Heart right ventricle (tissue), 16 donors: Measurements from ENCODE around the gene LRP2. TPM values are rescaled to one million over a fixed set of nuclear protein-coding genes. Genes with fewer than 3 reads are reported as not detected.
A peak's percentile ranks its signal among the peaks of the same experiment; 100 is the strongest.

Source experiments
- ATAC-seq, 8 donors: fragments of 200-7000 bp; cut with Tn5 transposase; one replicate each; pipeline ENCODE4 v1.9.1; 2020; ENCODE audit warnings: mild to moderate bottlenecking in 8 of 8, moderate library complexity in 8 of 8, moderate number of reproducible peaks in 1 of 8
- DNase-seq, 2 donors: peaks; one replicate each; pipeline ENCODE4 v3.0.0-alpha.2; 2020
- H3K27ac ChIP-seq, 10 donors: fragments of 200-600 bp; sonication (generic) in 2 of 10; one replicate each; pipeline versions ENCODE4 v1.5.0 to v1.8.0; 2020 to 2022; ENCODE audit warnings: mild to moderate bottlenecking in 3 of 10
- H3K27me3 ChIP-seq, 7 donors: fragments of 200-600 bp; one replicate each; pipeline ENCODE4 v1.8.0; 2021 to 2022; ENCODE audit warnings: mild to moderate bottlenecking in 2 of 7
- H3K36me3 ChIP-seq, 9 donors: fragments of 200-600 bp; sonication (generic) in 1 of 9; one replicate each; pipeline versions ENCODE4 v1.5.0 to v1.8.0; 2020 to 2022; ENCODE audit warnings: mild to moderate bottlenecking in 2 of 9
- H3K4me1 ChIP-seq, 9 donors: fragments of 200-600 bp; sonication (generic) in 1 of 9; one replicate each; pipeline versions ENCODE4 v1.5.0 to v1.8.0; 2020 to 2022; ENCODE audit warnings: mild to moderate bottlenecking in 4 of 9
- H3K4me3 ChIP-seq, 10 donors: fragments of 200-600 bp; sonication (generic) in 2 of 10; one replicate each; pipeline versions ENCODE4 v1.5.0 to v1.8.0; 2020 to 2022; ENCODE audit warnings: mild to moderate bottlenecking in 7 of 10, moderate library complexity in 2 of 10
- H3K9me3 ChIP-seq, 11 donors: fragments of 200-600 bp in 10 of 11; sonication (generic) in 2 of 11; one replicate each; pipeline versions ENCODE4 v1.5.0 to v1.8.0; 2013 to 2022; ENCODE audit warnings: mild to moderate bottlenecking in 2 of 11, control low read depth in 1 of 11, moderate library complexity in 1 of 11
- WGBS, 2 donors: extraction: QIAGEN DNeasy Blood & Tissue Kit; methylation state at CpG; one replicate each; pipeline ENCODE4 v1.1.7; 2013; ENCODE audit warnings: inconsistent platforms in 1 of 2; 5-methylcytosine and 5-hydroxymethylcytosine counted together
- intact Hi-C, 10 donors: fragments of 100-400 bp; cut with DNase I; formaldehyde crosslinking; loops; one replicate each; pipeline versions ENCODE4 v1.11.1 to v1.14.2; 2022
- polyA plus RNA-seq, 2 donors: library from polyadenylated mRNA; stranded (reverse); fragments of 200-250 nt; gene quantifications; one replicate each; pipeline ENCODE4 v1.2.3, GENCODE V29; 2013
- total RNA-seq, 10 donors: library from RNA; stranded (reverse); fragmentation: NEBNext Ultra II Directional in 3 of 10; extraction: Animal tissue kit (Norgen Biotek cat#: 25700) in 3 of 10; gene quantifications; one replicate each; pipeline versions ENCODE4 v1.2.1 to v1.2.4, GENCODE V29; 2021 to 2023
- TF ChIP-seq, protein P1 (sequence below), 9 donors: fragments of 200-600 bp; sonication (generic) in 2 of 9; IDR thresholded peaks; one replicate each; pipeline versions ENCODE4 v1.5.0 to v1.8.0; 2021 to 2022; ENCODE audit warnings: antibody characterized with exemption in 9 of 9, mild to moderate bottlenecking in 5 of 9, moderate library complexity in 1 of 9
- donor health status: Arrhythmogenic right ventricular cardiomyopathy.
- donor health status: ischemic (EF 13 %, LVEDD 7.1; RV severe dilation, severe dysfunction).
- donor health status: healthy with polysubstance abuse.
- donor health status: DM: no; HTN: yes; CAD: no.
- donor health status: DM: no; HTN: no; CAD: no.
- donor health status: ischemic (EF 25% LVEDD 6.9; RV normal size, moderate dysfunction).
- donor health status: ischemic (EF 25% LVEDD 5.7; RV mildly dilated, moderate dysfunction).
- donor health status: healthy.
- donor health status: DM: yes; HTN: yes; CAD: no.
- donor health status: Ischemic cardiomyopathy.
- donor health status: ischemic (EF 35%, LVEDD 5.7; RV mildly dilated, moderate dysfunction).
- donor health status: nonischemic (EF 11% LVEDD 7.7; RV severe dilation, severe dysfunction).
- donor health status: DM: yes; HTN: yes; CAD: no.
- donor health status: PGD.
- donor health status: ischemic (EF 29% LVEDD 5.4; RV normal size, mild dysfunction).
- donor health status: nonischemic (EF 23%, LVEDD 6.1; RV moderate dilation, normal function).

Gene LRP2
- total and polyA plus RNA-seq, 12 donors: 0.06 to 1.3 (median 0.27) TPM; not detected in 8

DNA sequence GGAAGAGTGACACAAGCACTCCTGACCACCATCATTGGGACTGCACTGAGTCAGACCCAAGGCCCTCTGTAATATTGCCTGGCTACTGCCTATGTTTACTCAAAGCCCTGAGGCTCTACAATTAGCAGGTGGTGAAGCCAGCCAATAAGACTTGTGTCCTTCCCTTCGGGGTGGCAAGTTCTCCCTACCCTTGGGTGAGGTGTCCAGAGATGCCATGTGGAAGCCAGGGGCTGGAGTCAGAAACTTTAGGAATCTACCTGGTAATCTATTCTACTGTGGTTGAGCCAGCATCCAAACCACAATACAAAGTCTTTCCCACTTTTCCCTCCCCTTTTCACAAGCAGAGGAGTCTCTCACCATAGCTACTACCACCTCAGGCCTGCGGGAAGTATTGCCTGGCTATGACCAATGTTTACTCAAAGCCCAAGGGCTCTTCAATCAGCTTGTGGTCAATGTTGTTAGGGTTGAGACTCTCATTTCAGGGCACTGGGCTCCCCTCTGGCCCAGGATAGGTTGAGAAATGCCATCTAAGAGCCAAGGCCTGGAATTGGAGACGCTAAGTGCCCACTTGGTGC, 275.4 kb downstream of the LRP2 start:
- TF ChIP-seq, protein P1, sequence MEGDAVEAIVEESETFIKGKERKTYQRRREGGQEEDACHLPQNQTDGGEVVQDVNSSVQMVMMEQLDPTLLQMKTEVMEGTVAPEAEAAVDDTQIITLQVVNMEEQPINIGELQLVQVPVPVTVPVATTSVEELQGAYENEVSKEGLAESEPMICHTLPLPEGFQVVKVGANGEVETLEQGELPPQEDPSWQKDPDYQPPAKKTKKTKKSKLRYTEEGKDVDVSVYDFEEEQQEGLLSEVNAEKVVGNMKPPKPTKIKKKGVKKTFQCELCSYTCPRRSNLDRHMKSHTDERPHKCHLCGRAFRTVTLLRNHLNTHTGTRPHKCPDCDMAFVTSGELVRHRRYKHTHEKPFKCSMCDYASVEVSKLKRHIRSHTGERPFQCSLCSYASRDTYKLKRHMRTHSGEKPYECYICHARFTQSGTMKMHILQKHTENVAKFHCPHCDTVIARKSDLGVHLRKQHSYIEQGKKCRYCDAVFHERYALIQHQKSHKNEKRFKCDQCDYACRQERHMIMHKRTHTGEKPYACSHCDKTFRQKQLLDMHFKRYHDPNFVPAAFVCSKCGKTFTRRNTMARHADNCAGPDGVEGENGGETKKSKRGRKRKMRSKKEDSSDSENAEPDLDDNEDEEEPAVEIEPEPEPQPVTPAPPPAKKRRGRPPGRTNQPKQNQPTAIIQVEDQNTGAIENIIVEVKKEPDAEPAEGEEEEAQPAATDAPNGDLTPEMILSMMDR (IDR thresholded peaks at IDR 0.05): no peak
- H3K4me3 ChIP-seq: no peak overlapping the region
- H3K36me3 ChIP-seq: no peaks in the 10 kb centered on the region
- H3K4me1 ChIP-seq: peaks cover 0 to 45% (median 0%) of the 10 kb centered on the region in 9 donors
- DNase-seq (no peak), ATAC-seq (peak in 1 of 8 donors; percentile 38)
- peaks cover 0 to 12% (median 0%) of the 10 kb centered on the region in 11 donors for H3K9me3 ChIP-seq
- H3K27ac ChIP-seq: no peak overlapping the region
- H3K27me3 ChIP-seq: no peaks in the 10 kb centered on the region
- intact Hi-C loops: loop anchor here in 2 of 10 donors (1.0 to 10.0 kb wide), 2 partner anchors 31 to 122 kb away; no protein-coding TSS in a partner anchor
- WGBS, 2 donors: 92% methylated on average over 3 of the region's 3 CpGs

DNA sequence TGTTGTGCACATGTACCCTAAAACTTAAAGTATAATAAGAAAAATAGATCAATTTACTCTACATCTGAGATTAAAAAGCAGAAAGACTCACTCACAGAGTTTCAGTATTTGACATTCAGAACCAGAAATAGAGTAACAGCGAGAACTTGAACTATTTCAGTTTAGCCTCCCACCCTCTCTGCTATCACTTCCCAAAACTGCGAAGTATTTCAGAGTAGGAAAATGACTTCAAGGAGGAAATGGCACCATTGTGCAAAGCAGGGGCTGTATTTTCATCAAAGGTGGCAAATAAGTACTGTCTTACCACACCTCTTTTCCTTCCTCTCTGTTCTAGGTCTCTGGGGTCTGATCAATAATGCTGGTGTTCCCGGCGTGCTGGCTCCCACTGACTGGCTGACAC, 279.3 kb downstream of the LRP2 start:
- Histone ChIP-seq H3K4me3 (peak overlapping the region in 1 of 10 donors; percentile 9), H3K27ac (peak overlapping the region in 1 of 10 donors; percentile 54), H3K27me3 (no peaks in the 10 kb centered on the region), H3K4me1 (peaks cover 0 to 41% (median 2%) of the 10 kb centered on the region in 9 donors), H3K36me3 (no peaks in the 10 kb centered on the region), H3K9me3 (peaks cover 0 to 12% (median 0%) of the 10 kb centered on the region in 11 donors)
- ATAC-seq (no peak), DNase-seq (no peak)
- WGBS, 2 donors: 73 to 84% methylated on average over 4 of the region's 4 CpGs
- TF ChIP-seq, protein P1 (IDR thresholded peaks at IDR 0.05): no peak
- intact Hi-C loops: loop anchor here in 1 of 10 donors (10.0 kb wide), 1 partner anchor 118 kb away; no protein-coding TSS in a partner anchor

- H3K27ac ChIP-seq: peak overlapping the region in 1 of 10 donors; percentile 1
- ATAC-seq: no peak
- 27 to 35% methylated on average over 5 of the region's 5 CpGs for WGBS, 2 donors
- H3K4me1 ChIP-seq: peaks cover 0 to 47% (median 6%) of the 10 kb centered on the region in 9 donors
- TF ChIP-seq, protein P1 (IDR thresholded peaks at IDR 0.05): no peak
- no peak for DNase-seq
- no peak overlapping the region for H3K4me3 ChIP-seq
- no peaks in the 10 kb centered on the region for H3K27me3 ChIP-seq
- intact Hi-C loops: loop anchor here in 1 of 10 donors (10.0 kb wide), 1 partner anchor 117 kb away; no protein-coding TSS in a partner anchor
- H3K9me3 ChIP-seq: peaks cover 0 to 12% (median 0%) of the 10 kb centered on the region in 11 donors
- H3K36me3 ChIP-seq: no peaks in the 10 kb centered on the region
These were observed 280.8 kb downstream of the LRP2 start for GRCh38 chr2:169081551-169081950.

DNA sequence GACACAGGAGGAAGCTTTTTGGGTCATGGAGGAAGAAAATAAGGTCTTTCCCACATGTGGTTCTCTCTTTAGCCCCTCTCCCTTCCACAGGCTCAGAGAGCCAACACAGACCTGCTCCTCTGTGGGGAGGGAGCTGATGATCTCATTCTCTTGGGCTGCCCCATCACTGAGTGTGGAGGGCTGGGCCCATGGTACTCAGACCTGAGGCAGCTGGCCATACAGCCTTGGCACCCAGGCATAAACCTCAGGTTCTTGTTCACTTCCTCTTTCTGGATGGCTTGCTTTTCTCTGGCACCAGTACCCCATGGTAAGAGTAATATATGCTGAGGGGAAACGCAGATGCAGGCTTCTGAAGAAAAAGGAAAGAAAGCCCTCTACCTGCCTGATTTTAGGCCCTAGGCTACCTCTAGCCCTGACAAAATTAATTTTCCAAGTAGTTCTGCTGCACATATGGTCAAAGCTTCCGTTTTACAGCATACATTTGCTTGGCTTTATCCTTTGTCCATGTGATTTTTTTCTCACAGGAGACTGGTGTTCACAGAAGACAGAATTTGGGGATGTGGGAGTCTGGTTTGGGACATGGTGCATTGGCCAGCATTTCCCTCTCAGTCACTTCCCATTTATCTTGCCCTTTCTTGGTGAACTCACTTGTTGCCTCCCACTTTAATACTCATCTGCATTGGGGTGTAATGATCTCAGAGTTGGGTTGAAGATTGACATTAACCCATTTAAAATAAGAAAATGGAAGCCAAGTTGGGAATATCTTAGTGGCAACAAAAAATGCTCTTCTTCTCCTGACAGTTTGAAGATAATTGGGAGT, 281.9 kb downstream of the LRP2 start:
- H3K27ac ChIP-seq: no peak overlapping the region
- WGBS, 2 donors: 79 to 81% methylated on average over 2 of the region's 2 CpGs
- peak in 3 of 8 donors; percentile 25 to 52 (median 47) for ATAC-seq

More for the DNA sequence above, 281.9 kb downstream of the LRP2 start:
- intact Hi-C loops: loop anchor here in 1 of 10 donors (10.0 kb wide), 1 partner anchor 116 kb away; no protein-coding TSS in a partner anchor
- Histone ChIP-seq H3K4me1 (peaks cover 0 to 47% (median 6%) of the 10 kb centered on the region in 9 donors), H3K4me3 (no peak overlapping the region), H3K9me3 (peaks cover 0 to 8% (median 0%) of the 10 kb centered on the region in 11 donors), H3K36me3 (no peaks in the 10 kb centered on the region), H3K27me3 (no peaks in the 10 kb centered on the region)
- no peak for DNase-seq
- TF ChIP-seq, protein P1 (IDR thresholded peaks at IDR 0.05): no peak
